ENCODE data around the gene BTNL2.

BTNL2 gene

GRCh38 chr6:32410906-32411305 is 3.9 kb upstream of the BTNL2 start:
- Histone ChIP-seq H3K27me3 (ENCODE audit: control insufficient read depth, insufficient read depth, low read length) (peaks cover 8% of the 10 kb centered on the region), H3K9me3 (ENCODE audit: control insufficient read depth, low read length) (no peaks in the 10 kb centered on the region), H3K36me3 (ENCODE audit: control insufficient read depth, insufficient read depth, low read length) (no peaks in the 10 kb centered on the region), H3K9ac (ENCODE audit: low read length) (no peak overlapping the region), H3K4me1 (ENCODE audit: control insufficient read depth, insufficient read depth, low read length) (no peaks in the 10 kb centered on the region), H3K4me3 (ENCODE audit: low read length) (no peak overlapping the region)

- H3K36me3 ChIP-seq (ENCODE audit: control insufficient read depth, insufficient read depth, low read length): no peaks in the 10 kb centered on the region
- H3K27me3 ChIP-seq (ENCODE audit: control insufficient read depth, insufficient read depth, low read length): peaks cover 13% of the 10 kb centered on the region
- H3K9ac ChIP-seq (ENCODE audit: low read length): no peak overlapping the region
- H3K9me3 ChIP-seq (ENCODE audit: control insufficient read depth, low read length): no peaks in the 10 kb centered on the region
- H3K4me3 ChIP-seq (ENCODE audit: low read length): no peak overlapping the region
- H3K4me1 ChIP-seq (ENCODE audit: control insufficient read depth, insufficient read depth, low read length): no peaks in the 10 kb centered on the region
Measured at GRCh38 chr6:32406197-32406596, 784 bp downstream of the BTNL2 start.

- H3K27me3 ChIP-seq (ENCODE audit: control insufficient read depth, insufficient read depth, low read length): peaks cover 13% of the 10 kb centered on the region
- no peaks in the 10 kb centered on the region for H3K36me3 ChIP-seq (ENCODE audit: control insufficient read depth, insufficient read depth, low read length)
- H3K9me3 ChIP-seq (ENCODE audit: control insufficient read depth, low read length): no peaks in the 10 kb centered on the region
- H3K4me1 ChIP-seq (ENCODE audit: control insufficient read depth, insufficient read depth, low read length): no peaks in the 10 kb centered on the region
- no peak overlapping the region for H3K4me3 ChIP-seq (ENCODE audit: low read length)
- no peak overlapping the region for H3K9ac ChIP-seq (ENCODE audit: low read length)
Measured at GRCh38 chr6:32405656-32406055, 1.3 kb downstream of the BTNL2 start.

- no peak overlapping the region for H3K9ac ChIP-seq (ENCODE audit: low read length)
- H3K4me1 ChIP-seq (ENCODE audit: control insufficient read depth, insufficient read depth, low read length): no peaks in the 10 kb centered on the region
- no peaks in the 10 kb centered on the region for H3K9me3 ChIP-seq (ENCODE audit: control insufficient read depth, low read length)
- H3K4me3 ChIP-seq (ENCODE audit: low read length): no peak overlapping the region
- H3K36me3 ChIP-seq (ENCODE audit: control insufficient read depth, insufficient read depth, low read length): no peaks in the 10 kb centered on the region
- H3K27me3 ChIP-seq (ENCODE audit: control insufficient read depth, insufficient read depth, low read length): peaks cover 9% of the 10 kb centered on the region
Measured at GRCh38 chr6:32402812-32403211, 4.2 kb downstream of the BTNL2 start.

- Histone ChIP-seq H3K4me1 (ENCODE audit: control insufficient read depth, insufficient read depth, low read length) (no peaks in the 10 kb centered on the region), H3K9ac (ENCODE audit: low read length) (no peak overlapping the region), H3K36me3 (ENCODE audit: control insufficient read depth, insufficient read depth, low read length) (no peaks in the 10 kb centered on the region), H3K4me3 (ENCODE audit: low read length) (no peak overlapping the region), H3K9me3 (ENCODE audit: control insufficient read depth, low read length) (no peaks in the 10 kb centered on the region), H3K27me3 (ENCODE audit: control insufficient read depth, insufficient read depth, low read length) (peaks cover 9% of the 10 kb centered on the region)
Measured at GRCh38 chr6:32401284-32401963, 5.6 kb downstream of the BTNL2 start.

GRCh38 chr6:32397252-32397920 is 9.6 kb downstream of the BTNL2 start:
- no peaks in the 10 kb centered on the region for H3K4me1 ChIP-seq (ENCODE audit: control insufficient read depth, insufficient read depth, low read length)
- H3K9ac ChIP-seq (ENCODE audit: low read length): no peak overlapping the region
- no peak overlapping the region for H3K4me3 ChIP-seq (ENCODE audit: low read length)
- no peaks in the 10 kb centered on the region for H3K9me3 ChIP-seq (ENCODE audit: control insufficient read depth, low read length)
- no peaks in the 10 kb centered on the region for H3K27me3 ChIP-seq (ENCODE audit: control insufficient read depth, insufficient read depth, low read length)
- no peaks in the 10 kb centered on the region for H3K36me3 ChIP-seq (ENCODE audit: control insufficient read depth, insufficient read depth, low read length)

- Histone ChIP-seq H3K36me3 (ENCODE audit: control insufficient read depth, insufficient read depth, low read length) (no peaks in the 10 kb centered on the region), H3K9me3 (ENCODE audit: control insufficient read depth, low read length) (no peaks in the 10 kb centered on the region), H3K27me3 (ENCODE audit: control insufficient read depth, insufficient read depth, low read length) (no peaks in the 10 kb centered on the region), H3K9ac (ENCODE audit: low read length) (no peak overlapping the region), H3K4me3 (ENCODE audit: low read length) (no peak overlapping the region), H3K4me1 (ENCODE audit: control insufficient read depth, insufficient read depth, low read length) (no peaks in the 10 kb centered on the region)
Measured at GRCh38 chr6:32396028-32396427, 11.0 kb downstream of the BTNL2 start.

GRCh38 chr6:32393665-32394420 is 13.1 kb downstream of the BTNL2 start:
- Histone ChIP-seq H3K9me3 (ENCODE audit: control insufficient read depth, low read length) (no peaks in the 10 kb centered on the region), H3K4me1 (ENCODE audit: control insufficient read depth, insufficient read depth, low read length) (no peaks in the 10 kb centered on the region), H3K36me3 (ENCODE audit: control insufficient read depth, insufficient read depth, low read length) (no peaks in the 10 kb centered on the region), H3K27me3 (ENCODE audit: control insufficient read depth, insufficient read depth, low read length) (no peaks in the 10 kb centered on the region), H3K9ac (ENCODE audit: low read length) (no peak overlapping the region), H3K4me3 (ENCODE audit: low read length) (no peak overlapping the region)

- Histone ChIP-seq H3K36me3 (ENCODE audit: control insufficient read depth, insufficient read depth, low read length) (no peaks in the 10 kb centered on the region), H3K4me1 (ENCODE audit: control insufficient read depth, insufficient read depth, low read length) (peaks cover 4% of the 10 kb centered on the region), H3K9me3 (ENCODE audit: control insufficient read depth, low read length) (no peaks in the 10 kb centered on the region), H3K4me3 (ENCODE audit: low read length) (no peak overlapping the region), H3K27me3 (ENCODE audit: control insufficient read depth, insufficient read depth, low read length) (peaks cover 4% of the 10 kb centered on the region), H3K9ac (ENCODE audit: low read length) (no peak overlapping the region)
Measured at GRCh38 chr6:32391505-32391904, 15.5 kb downstream of the BTNL2 start.

GRCh38 chr6:32387589-32388340 is 19.2 kb downstream of the BTNL2 start:
- Histone ChIP-seq H3K27me3 (ENCODE audit: control insufficient read depth, insufficient read depth, low read length) (peaks cover 4% of the 10 kb centered on the region), H3K9ac (ENCODE audit: low read length) (no peak overlapping the region), H3K4me3 (ENCODE audit: low read length) (no peak overlapping the region), H3K36me3 (ENCODE audit: control insufficient read depth, insufficient read depth, low read length) (no peaks in the 10 kb centered on the region), H3K9me3 (ENCODE audit: control insufficient read depth, low read length) (no peaks in the 10 kb centered on the region), H3K4me1 (ENCODE audit: control insufficient read depth, insufficient read depth, low read length) (peaks cover 4% of the 10 kb centered on the region)

- Histone ChIP-seq H3K9ac (ENCODE audit: low read length) (no peak overlapping the region), H3K4me3 (ENCODE audit: low read length) (no peak overlapping the region), H3K36me3 (ENCODE audit: control insufficient read depth, insufficient read depth, low read length) (no peaks in the 10 kb centered on the region), H3K9me3 (ENCODE audit: control insufficient read depth, low read length) (no peaks in the 10 kb centered on the region), H3K4me1 (ENCODE audit: control insufficient read depth, insufficient read depth, low read length) (peaks cover 4% of the 10 kb centered on the region), H3K27me3 (ENCODE audit: control insufficient read depth, insufficient read depth, low read length) (peaks cover 4% of the 10 kb centered on the region)
Measured at GRCh38 chr6:32386040-32386439, 20.9 kb downstream of the BTNL2 start.

All from mucosa of stomach (tissue), 1 donor.